ENCODE data around the gene GRB10. TPM values are rescaled to one million over a fixed set of nuclear protein-coding genes. Genes with fewer than 3 reads are reported as not detected.
"Not testable (repeated sequence)": the region's sequence is repeated elsewhere in the genome, so short reads cannot be mapped to it uniquely, and the experiment has no call there.

The GRB10 gene
- total and polyA plus RNA-seq, 3 donors from 2014 or later = 54.0 to 81.9 (median 57.7) TPM

- WGBS, 2 donors = 84 to 89% methylated on average over 10 of the region's 10 CpGs
- intact Hi-C loops (cut with DNase I; ENCODE audit: low total_unique reads) = no loop called here
- TF ChIP-seq CTCF (IDR thresholded peaks at IDR 0.05) (no peak), POLR2A (IDR thresholded peaks at IDR 0.05) (no peak)
- Histone ChIP-seq H3K27ac (no peak overlapping the region), H3K36me3 (ENCODE audit: low read depth, missing control alignments) (no peaks in the 10 kb centered on the region), H3K27me3 (no peaks in the 10 kb centered on the region), H3K4me1 (no peaks in the 10 kb centered on the region), H3K9me3 (no peaks in the 10 kb centered on the region), H3K4me3 (no peak overlapping the region)
- no peak for DNase-seq
Observed at GRCh38 chr7:50577569-50577968, 205.1 kb downstream of the GRB10 start.

GRCh38 chr7:50576388-50576787 lies 206.3 kb downstream of the GRB10 start:
- DNase-seq; H3K4me1 ChIP-seq; intact Hi-C loops (cut with DNase I; ENCODE audit: low total_unique reads); H3K4me3 ChIP-seq; H3K27ac ChIP-seq; H3K36me3 ChIP-seq (ENCODE audit: low read depth, missing control alignments); H3K27me3 ChIP-seq; H3K9me3 ChIP-seq: not testable (repeated sequence)
- WGBS, 2 donors = 70 to 73% methylated on average over 6 of the region's 6 CpGs

- intact Hi-C loops (cut with DNase I; ENCODE audit: low total_unique reads) = no loop called here
- WGBS, 2 donors = 83 to 92% methylated on average over 3 to 6 of the region's 6 CpGs
- Histone ChIP-seq H3K27ac (no peak overlapping the region), H3K4me1 (no peaks in the 10 kb centered on the region), H3K36me3 (ENCODE audit: low read depth, missing control alignments) (no peaks in the 10 kb centered on the region), H3K27me3 (no peaks in the 10 kb centered on the region), H3K4me3 (no peak overlapping the region), H3K9me3 (no peaks in the 10 kb centered on the region)
- no peak for DNase-seq
- no peak for TF ChIP-seq POLR2A (IDR thresholded peaks at IDR 0.05)
- TF ChIP-seq CTCF (IDR thresholded peaks at IDR 0.05) = no peak
Observed at GRCh38 chr7:50567715-50568261, 214.9 kb downstream of the GRB10 start.

GRCh38 chr7:50565977-50566376 lies 216.7 kb downstream of the GRB10 start:
- Histone ChIP-seq H3K4me3 (no peak overlapping the region), H3K4me1 (peaks cover 9% of the 10 kb centered on the region), H3K27me3 (no peaks in the 10 kb centered on the region), H3K36me3 (ENCODE audit: low read depth, missing control alignments) (no peaks in the 10 kb centered on the region), H3K27ac (no peak overlapping the region), H3K9me3 (no peaks in the 10 kb centered on the region)
- intact Hi-C loops (cut with DNase I; ENCODE audit: low total_unique reads) = no loop called here
- no peak for TF ChIP-seq CTCF (IDR thresholded peaks at IDR 0.05)
- no peak for TF ChIP-seq POLR2A (IDR thresholded peaks at IDR 0.05)
- DNase-seq = no peak
- 68 to 85% methylated on average over 5 of the region's 5 CpGs for WGBS, 2 donors

- Histone ChIP-seq H3K27me3 (no peaks in the 10 kb centered on the region), H3K4me3 (no peak overlapping the region), H3K9me3 (no peaks in the 10 kb centered on the region), H3K36me3 (ENCODE audit: low read depth, missing control alignments) (no peaks in the 10 kb centered on the region), H3K27ac (no peak overlapping the region), H3K4me1 (peaks cover 14% of the 10 kb centered on the region)
- no peak for DNase-seq
- TF ChIP-seq CTCF (IDR thresholded peaks at IDR 0.05) (no peak), POLR2A (IDR thresholded peaks at IDR 0.05) (no peak)
- 78 to 82% methylated on average over 2 of the region's 2 CpGs for WGBS, 2 donors
- intact Hi-C loops (cut with DNase I; ENCODE audit: low total_unique reads) = no loop called here
Observed at GRCh38 chr7:50565559-50565916, 217.2 kb downstream of the GRB10 start.

Measured in testis (tissue), 3 donors.